HG03565 (cell line): ENCODE measurements around the gene ARNT2.

ENCODE experiments used
- ATAC-seq: cut with Tn5 transposase; IDR thresholded peaks from one replicate; pipeline ENCODE4 v1.9.1; 2021; ENCODE audit warnings: mild to moderate bottlenecking, moderate library complexity; ENCODE audit not compliant: unreplicated experiment

ARNT2 gene

GRCh38 chr15:80405970-80406369 lies 1.8 kb downstream of the ARNT2 start:
- ATAC-seq, result no peak

GRCh38 chr15:80411788-80412288 lies 7.7 kb downstream of the ARNT2 start:
- ATAC-seq, result no peak

GRCh38 chr15:80414546-80415357 lies 10.6 kb downstream of the ARNT2 start:
- no peak for ATAC-seq

- ATAC-seq, result no peak
These were observed 11.1 kb downstream of the ARNT2 start for GRCh38 chr15:80415358-80415670.

GRCh38 chr15:80416702-80417101 lies 12.5 kb downstream of the ARNT2 start:
- ATAC-seq, result no peak

- no peak for ATAC-seq
These were observed 14.8 kb downstream of the ARNT2 start for GRCh38 chr15:80418892-80419537.

GRCh38 chr15:80419546-80419945 lies 15.4 kb downstream of the ARNT2 start:
- ATAC-seq, result no peak

- ATAC-seq, result no peak
These were observed 16.5 kb downstream of the ARNT2 start for GRCh38 chr15:80420658-80421057.

GRCh38 chr15:80423215-80423614 lies 19.0 kb downstream of the ARNT2 start:
- ATAC-seq, result no peak

GRCh38 chr15:80424381-80424780 lies 20.2 kb downstream of the ARNT2 start:
- no peak for ATAC-seq

GRCh38 chr15:80426316-80426715 lies 22.1 kb downstream of the ARNT2 start:
- ATAC-seq, result no peak

- ATAC-seq, result no peak
These were observed 25.8 kb downstream of the ARNT2 start for GRCh38 chr15:80429964-80430363.

- ATAC-seq, result no peak
These were observed 27.6 kb downstream of the ARNT2 start for GRCh38 chr15:80431635-80432344.

GRCh38 chr15:80432345-80432702 lies 28.1 kb downstream of the ARNT2 start:
- no peak for ATAC-seq

- no peak for ATAC-seq
These were observed 29.7 kb downstream of the ARNT2 start for GRCh38 chr15:80433836-80434235.

- no peak for ATAC-seq
These were observed 30.9 kb downstream of the ARNT2 start for GRCh38 chr15:80434926-80435720.

- no peak for ATAC-seq
These were observed 32.5 kb downstream of the ARNT2 start for GRCh38 chr15:80436511-80437307.

- no peak for ATAC-seq
These were observed 33.2 kb downstream of the ARNT2 start for GRCh38 chr15:80437334-80437891.

- no peak for ATAC-seq
These were observed 35.0 kb downstream of the ARNT2 start for GRCh38 chr15:80439140-80439539.

GRCh38 chr15:80440024-80440423 lies 35.8 kb downstream of the ARNT2 start:
- ATAC-seq, result no peak
